ENCODE measurements around the gene REM2. TPM values are rescaled to one million over a fixed set of nuclear protein-coding genes. Genes with fewer than 3 reads are reported as not detected.

Gene REM2
- total RNA-seq, 4 donors from 2014 or later: 0.83 to 1.6 TPM; not detected in 2

- TF ChIP-seq CTCF (IDR thresholded peaks at IDR 0.05) (no peak), POLR2A (IDR thresholded peaks at IDR 0.05) (no peak)
- no peaks in the 10 kb centered on the region for H3K27me3 ChIP-seq
- H3K9me3 ChIP-seq: no peaks in the 10 kb centered on the region
- peaks cover 0 to 10% of the 10 kb centered on the region in 2 donors for H3K4me1 ChIP-seq
- no peak overlapping the region for H3K27ac ChIP-seq
- intact Hi-C loops (cut with DNase I; ENCODE audit: low total_unique reads): no loop called here
- no peaks in the 10 kb centered on the region for H3K36me3 ChIP-seq
- no peak for DNase-seq
- H3K4me3 ChIP-seq: no peak overlapping the region
Observed at GRCh38 chr14:22925513-22925912, 42.5 kb downstream of the REM2 start.

- H3K27ac ChIP-seq: no peak overlapping the region
- intact Hi-C loops (cut with DNase I; ENCODE audit: low total_unique reads): no loop called here
- peaks cover 0 to 10% of the 10 kb centered on the region in 2 donors for H3K4me1 ChIP-seq
- DNase-seq: no peak
- H3K4me3 ChIP-seq: no peak overlapping the region
- TF ChIP-seq CTCF (IDR thresholded peaks at IDR 0.05) (no peak), POLR2A (IDR thresholded peaks at IDR 0.05) (no peak)
- H3K27me3 ChIP-seq: no peaks in the 10 kb centered on the region
- H3K36me3 ChIP-seq: no peaks in the 10 kb centered on the region
- no peaks in the 10 kb centered on the region for H3K9me3 ChIP-seq
Observed at GRCh38 chr14:22926316-22926715, 43.3 kb downstream of the REM2 start.

DNA sequence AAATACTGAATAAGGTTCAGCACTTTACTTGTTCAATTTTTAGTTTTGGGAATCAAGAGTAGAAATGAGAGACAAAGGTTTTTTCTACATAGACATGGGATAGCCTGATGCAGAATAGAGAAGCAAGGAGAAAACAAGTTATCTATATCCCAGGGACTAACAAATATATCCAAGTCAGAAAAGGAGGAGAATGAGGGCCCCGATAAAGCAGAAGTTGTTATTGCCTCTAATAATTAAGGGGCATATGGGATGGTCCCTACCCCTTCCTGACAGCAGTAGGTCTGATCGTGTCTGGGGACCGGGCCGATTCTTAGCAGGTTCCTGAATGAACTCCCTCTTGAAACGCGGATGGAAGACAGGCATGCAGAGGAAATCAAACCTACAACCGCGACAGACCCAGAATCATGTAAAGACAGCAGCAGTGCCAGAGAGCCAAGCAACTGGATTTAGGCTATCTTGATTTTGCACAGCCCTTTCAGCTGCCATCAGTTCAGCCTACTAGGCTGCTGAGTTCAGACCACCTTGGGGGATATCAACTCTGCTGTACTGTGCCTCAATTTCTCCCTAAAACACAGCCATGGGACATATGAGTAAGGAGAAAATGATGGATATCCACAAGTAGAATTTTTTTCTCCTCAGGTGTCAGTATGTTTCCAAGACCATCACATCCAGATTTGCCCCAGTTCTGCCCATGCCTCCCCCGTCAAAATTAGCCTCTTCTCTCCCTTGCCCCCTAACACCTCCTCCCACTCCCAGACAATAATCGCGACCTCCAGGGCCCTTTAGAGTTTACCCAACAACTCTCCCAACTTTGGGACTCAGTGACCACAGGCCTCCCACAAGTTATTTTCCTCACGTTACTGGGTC, 45.4 kb downstream of the REM2 start:
- intact Hi-C loops (cut with DNase I; ENCODE audit: low total_unique reads): no loop called here
- Histone ChIP-seq H3K27ac (peak overlapping the region; percentile 87 to 95), H3K36me3 (no peaks in the 10 kb centered on the region), H3K27me3 (no peaks in the 10 kb centered on the region), H3K4me3 (peak overlapping the region; percentile 96 to 97), H3K4me1 (peaks cover 0 to 10% of the 10 kb centered on the region in 2 donors), H3K9me3 (no peaks in the 10 kb centered on the region)
- TF ChIP-seq POLR2A (IDR thresholded peaks at IDR 0.05) (no peak), CTCF (IDR thresholded peaks at IDR 0.05) (no peak)
- no peak for DNase-seq

DNA sequence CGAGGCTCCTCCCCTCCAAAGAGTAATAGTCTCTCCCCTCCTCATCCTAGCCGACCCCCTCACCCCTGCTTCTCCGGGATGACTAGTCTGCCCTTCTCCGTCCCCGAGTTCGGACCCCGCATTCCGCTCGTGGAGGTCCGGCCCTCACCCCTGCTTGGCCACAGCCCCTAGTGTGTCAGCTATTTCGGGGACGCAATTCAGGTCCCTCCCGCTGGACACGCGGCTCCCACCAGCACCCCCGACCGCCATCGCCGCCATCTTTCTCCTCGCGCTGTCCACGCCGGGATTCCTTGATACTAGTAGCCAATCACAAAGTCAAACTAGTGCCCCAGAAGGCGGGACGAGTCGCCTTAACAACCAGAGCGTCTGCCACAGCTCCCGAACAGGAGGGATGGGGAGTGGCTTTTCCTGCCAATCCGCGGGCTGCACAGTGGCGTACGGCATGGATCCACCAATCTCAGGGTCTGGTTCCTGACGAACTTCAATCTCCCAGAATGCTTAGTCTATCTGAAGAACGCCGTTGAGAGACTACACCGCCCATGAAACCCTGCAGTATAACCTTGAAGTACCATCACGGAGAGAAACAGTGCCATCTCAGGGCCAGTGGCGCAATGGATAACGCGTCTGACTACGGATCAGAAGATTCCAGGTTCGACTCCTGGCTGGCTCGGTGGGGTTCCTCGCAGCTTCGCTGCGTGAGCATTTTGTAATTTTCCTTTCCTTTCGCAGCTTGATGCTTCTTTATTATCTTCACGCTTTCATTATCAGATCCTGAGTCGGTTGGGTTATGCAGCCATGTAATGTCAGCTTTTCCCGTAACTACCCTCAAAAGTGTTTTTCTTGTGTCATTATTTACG, 46.3 kb downstream of the REM2 start, which contains the start of gene PRMT5:
Gene PRMT5 (minus strand): TSS at position 273 of the 857 bp plus-strand sequence. CDS start 15 bp downstream, at position 258.
- TF ChIP-seq POLR2A (IDR thresholded peaks at IDR 0.05): peak; percentile 69 to 80
- peak in 2 of 4 experiments; percentile 27 to 46 for TF ChIP-seq CTCF (IDR thresholded peaks at IDR 0.05)
- intact Hi-C loops (cut with DNase I; ENCODE audit: low total_unique reads): no loop called here
- no peaks in the 10 kb centered on the region for H3K36me3 ChIP-seq
- peaks cover 0 to 10% of the 10 kb centered on the region in 2 donors for H3K4me1 ChIP-seq
- H3K4me3 ChIP-seq: peak within 1 kb of the TSS; percentile 96 to 97
- H3K9me3 ChIP-seq: no peaks in the 10 kb centered on the region
- H3K27ac ChIP-seq: peak within 1 kb of the TSS; percentile 87 to 95
- DNase-seq: peak; percentile 99 to 100
- H3K27me3 ChIP-seq: no peaks in the 10 kb centered on the region
